Ishikawa (cell line): Measurements from ENCODE around the gene VPS41.

ENCODE experiments used
- EP300 ChIP-seq: IDR thresholded peaks from 2 replicates; pipeline ENCODE4 v1.6.1; 2012; ENCODE audit warnings: borderline replicate concordance
- TF ChIP-seq, protein P1 (sequence below): IDR thresholded peaks from 2 replicates; pipeline ENCODE4 v1.6.1; 2012

GRCh38 chr7:38909870-38910269 lies 879 bp upstream of the VPS41 start:
- TF ChIP-seq, protein P1, sequence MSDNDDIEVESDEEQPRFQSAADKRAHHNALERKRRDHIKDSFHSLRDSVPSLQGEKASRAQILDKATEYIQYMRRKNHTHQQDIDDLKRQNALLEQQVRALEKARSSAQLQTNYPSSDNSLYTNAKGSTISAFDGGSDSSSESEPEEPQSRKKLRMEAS = no peak
- TF ChIP-seq EP300 = no peak
